GM19238 (cell line): ENCODE results near the gene PLEKHG4B.
"Not testable (repeated sequence)": the region's sequence is repeated elsewhere in the genome, so short reads cannot be mapped to it uniquely, and the experiment has no call there.

Source experiments
- DNase-seq: peaks from one replicate; pipeline ENCODE4 v3.0.0; 2011; ENCODE audit warnings: low spot score; ENCODE audit not compliant: insufficient read length

Gene PLEKHG4B

GRCh38 chr5:187617-188451 lies 95.9 kb downstream of the PLEKHG4B start:
- no peak for DNase-seq

DNA sequence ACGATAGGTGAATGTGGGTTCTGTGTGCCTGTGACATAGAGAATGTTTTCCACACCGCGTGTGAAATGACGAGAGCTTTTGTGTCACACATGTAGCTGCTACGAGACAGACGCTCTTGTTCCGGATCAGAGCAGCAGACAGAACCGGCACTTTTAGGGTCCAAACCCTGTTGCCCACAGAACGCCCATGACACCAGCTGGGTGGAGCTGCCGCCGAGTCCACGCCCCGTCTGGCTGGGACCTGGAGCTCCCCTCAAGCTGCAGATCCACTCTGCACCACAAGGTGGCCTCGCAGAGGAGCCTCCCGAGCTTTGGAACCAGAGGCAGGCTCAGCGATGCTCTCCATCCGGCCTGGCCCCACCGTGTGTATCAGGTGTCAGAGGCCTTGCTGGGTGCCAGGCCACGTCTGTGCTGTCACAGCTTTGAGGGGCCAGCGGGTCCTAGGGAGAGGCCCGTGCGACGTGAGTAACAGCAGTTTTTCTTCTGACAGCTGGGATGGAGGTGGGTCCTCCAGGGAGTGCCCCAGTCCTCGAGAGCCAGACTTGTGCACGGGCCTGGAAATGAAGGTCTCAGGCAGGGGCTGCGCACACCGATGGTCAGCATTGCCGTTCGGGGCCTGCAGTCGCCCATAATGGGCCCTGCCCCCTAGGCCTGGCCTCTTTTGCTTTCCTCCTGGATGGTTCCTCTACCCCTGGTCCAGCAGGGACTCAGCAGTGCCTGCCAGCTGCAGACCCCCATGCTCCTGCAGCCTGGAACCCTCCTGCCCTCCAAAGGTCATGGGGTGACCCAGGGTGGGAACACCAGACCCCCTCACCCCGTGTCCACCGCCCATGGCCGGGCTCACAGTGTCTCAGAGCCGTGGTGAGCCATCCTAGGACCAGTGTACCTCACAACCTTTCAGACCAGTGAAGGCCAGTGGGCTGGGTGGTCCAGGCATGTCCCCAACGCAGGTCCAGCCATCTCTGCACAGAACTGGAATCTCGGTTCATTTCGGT lies 96.8 kb downstream of the PLEKHG4B start:
- DNase-seq = peak; percentile 97

DNA sequence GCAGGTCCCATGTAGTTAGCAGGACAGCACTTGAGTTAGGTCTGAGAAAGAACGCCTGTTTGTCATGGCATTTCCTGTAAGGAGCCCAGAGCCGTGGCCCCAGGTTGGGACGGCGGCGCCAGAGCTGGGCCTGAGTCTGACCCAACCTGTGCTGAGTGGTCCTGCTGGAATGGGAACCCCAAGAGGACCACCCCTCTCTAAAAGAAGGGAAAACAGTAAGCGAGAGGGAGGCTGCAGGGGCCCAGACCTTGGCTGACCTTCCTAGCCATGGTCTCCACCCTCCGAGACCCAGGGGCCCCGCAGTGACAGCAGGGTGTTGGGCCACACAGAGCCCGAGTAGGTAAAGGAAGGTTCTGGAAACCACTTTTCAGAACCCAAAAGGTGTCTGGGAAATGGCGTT lies 97.5 kb downstream of the PLEKHG4B start:
- DNase-seq = no peak

DNA sequence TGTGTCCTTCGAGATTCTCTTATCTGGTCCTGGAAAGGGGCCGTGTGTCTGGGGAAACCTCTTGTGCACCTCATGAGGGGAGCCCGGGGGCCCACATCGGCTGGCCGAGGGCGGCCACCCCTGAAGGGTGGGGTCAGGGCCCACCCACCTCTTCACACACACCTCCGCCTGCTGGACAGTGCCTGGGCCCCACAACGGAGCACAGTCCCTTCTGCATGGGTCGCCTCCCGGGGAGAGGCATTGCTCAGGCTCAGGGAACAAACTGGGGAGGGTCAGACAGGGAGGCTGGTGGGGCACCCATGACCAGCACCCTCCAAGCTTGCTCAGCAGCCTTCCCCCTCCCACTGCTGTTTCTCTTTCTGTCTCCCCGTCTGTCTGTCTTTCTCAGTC lies 98.0 kb downstream of the PLEKHG4B start:
- no peak for DNase-seq

DNA sequence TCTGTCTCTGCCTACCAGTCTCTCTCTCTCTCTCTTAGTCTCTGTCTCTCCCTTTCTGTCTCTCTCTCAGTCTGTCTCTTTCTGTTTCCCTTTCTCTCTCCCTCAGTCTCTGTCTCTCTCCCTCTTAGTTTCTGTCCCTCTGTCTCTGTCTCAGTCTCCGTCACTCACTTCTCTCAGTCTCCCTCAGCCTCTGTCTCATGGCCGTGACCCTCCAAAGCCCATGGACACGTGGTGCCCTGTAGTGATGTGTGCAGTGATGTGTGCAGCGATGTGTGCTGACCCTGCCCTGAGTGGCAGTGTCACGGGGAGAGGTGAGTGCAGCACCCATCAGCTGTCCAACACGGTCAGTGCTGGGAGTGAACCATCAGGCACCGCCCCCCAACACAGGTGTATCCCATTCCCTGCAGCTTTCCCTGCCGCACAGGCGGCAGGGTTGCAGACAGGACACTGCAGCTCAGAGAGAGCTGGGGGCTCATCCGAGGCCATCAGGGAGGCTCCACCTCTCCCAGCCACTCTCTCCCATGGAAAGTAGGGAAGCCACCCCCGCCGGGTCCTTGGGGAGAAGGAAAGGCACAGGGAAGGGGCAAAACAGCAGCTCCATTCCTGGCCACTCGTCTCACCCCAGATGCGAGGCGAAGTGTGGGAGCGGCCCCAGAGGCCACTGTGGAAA lies 98.5 kb downstream of the PLEKHG4B start:
- DNase-seq = no peak

DNA sequence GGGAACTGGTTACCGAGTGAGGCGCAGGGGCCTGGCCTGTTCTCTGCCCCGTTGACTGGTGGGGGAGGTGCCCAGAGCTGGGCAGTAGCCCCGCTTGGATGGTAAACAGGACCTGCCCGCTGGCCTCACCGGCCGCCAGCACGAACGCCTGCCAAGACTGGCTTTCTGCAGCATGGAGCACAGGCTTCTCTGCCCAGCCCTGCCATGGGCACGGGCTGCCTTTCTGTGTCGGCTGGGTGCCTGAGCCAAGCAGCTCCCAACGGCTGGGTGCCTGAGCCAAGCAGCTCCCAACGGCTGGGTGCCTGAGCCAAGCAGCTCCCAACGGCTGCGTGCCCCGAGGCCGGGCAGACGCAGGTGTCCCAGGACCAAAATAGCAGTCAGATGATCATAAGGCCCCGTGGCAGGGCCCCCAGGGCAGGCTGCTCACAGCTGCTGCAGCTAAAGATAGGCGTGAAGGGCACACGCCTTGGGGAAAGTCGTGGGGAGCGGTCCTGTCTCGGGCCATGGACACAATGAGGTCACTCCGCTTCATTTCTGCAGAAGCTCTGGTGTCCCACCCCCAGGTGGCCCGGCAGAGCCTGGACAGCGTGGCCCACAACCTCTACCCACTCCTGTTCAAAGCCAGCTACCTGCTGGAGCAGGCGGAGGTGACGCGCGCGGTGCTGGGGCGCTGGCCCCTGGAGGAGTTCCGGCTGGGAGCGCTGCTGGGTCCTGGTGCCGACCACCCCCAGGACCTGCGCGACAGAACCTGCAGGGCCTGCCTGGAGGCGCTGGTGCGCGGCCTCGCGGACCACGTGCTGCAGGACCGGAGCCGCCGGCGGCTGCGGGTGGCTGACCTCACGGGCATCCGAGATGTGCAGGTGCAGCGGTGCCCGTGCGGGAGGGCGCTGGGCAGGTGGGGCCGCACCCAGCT lies 99.3 kb downstream of the PLEKHG4B start, which contains the start of gene LRRC14B:
Gene LRRC14B (plus strand): TSS at position 460 of the 913 bp plus-strand sequence. CDS start 44 bp downstream, at position 504.
- no peak for DNase-seq

GRCh38 chr5:191949-192690 lies 100.2 kb downstream of the PLEKHG4B start:
- no peak for DNase-seq

- DNase-seq = no peak
Measured at GRCh38 chr5:192691-192969, 100.7 kb downstream of the PLEKHG4B start.

GRCh38 chr5:192970-193831 lies 101.2 kb downstream of the PLEKHG4B start:
- no peak for DNase-seq

DNA sequence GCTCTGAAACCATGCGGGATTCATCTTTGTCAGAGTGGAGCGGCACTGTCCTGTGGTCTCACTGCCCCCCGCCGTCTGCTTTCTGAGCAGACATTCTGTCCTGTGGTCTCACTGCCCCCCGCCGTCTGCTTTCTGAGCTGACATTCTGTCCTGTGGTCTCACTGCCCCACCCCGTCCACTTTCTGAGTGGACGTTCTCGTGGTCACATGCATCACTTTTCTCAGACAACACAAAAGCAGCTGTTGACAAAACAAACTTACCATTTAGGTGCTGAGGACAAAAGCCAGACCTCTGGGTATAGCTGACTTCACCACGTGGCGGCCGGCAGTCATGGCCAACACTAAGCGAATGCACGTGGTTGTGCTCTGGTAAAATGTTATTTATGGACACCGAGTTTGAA lies 102.1 kb downstream of the PLEKHG4B start:
- no peak for DNase-seq

DNA sequence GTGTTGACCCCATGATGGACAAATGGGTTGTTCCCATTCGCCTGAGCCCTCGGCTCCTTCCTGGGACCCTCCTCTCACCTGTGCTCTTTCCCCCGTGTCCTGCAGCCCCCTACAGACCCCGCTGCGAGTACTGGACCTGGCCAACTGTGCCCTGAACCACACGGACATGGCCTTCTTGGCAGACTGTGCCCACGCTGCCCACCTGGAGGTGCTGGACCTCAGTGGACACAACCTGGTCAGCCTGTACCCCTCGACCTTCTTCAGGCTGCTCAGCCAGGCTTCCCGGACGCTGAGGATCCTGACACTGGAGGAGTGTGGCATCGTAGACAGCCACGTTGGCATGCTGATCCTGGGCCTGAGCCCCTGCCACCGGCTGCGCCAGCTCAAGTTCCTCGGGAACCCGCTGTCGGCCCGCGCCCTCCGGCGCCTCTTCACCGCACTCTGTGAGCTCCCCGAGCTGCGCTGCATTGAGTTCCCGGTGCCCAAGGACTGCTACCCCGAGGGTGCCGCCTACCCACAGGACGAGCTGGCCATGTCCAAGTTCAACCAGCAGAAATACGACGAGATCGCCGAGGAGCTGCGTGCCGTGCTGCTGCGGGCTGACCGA lies 102.7 kb downstream of the PLEKHG4B start:
- DNase-seq = no peak

DNA sequence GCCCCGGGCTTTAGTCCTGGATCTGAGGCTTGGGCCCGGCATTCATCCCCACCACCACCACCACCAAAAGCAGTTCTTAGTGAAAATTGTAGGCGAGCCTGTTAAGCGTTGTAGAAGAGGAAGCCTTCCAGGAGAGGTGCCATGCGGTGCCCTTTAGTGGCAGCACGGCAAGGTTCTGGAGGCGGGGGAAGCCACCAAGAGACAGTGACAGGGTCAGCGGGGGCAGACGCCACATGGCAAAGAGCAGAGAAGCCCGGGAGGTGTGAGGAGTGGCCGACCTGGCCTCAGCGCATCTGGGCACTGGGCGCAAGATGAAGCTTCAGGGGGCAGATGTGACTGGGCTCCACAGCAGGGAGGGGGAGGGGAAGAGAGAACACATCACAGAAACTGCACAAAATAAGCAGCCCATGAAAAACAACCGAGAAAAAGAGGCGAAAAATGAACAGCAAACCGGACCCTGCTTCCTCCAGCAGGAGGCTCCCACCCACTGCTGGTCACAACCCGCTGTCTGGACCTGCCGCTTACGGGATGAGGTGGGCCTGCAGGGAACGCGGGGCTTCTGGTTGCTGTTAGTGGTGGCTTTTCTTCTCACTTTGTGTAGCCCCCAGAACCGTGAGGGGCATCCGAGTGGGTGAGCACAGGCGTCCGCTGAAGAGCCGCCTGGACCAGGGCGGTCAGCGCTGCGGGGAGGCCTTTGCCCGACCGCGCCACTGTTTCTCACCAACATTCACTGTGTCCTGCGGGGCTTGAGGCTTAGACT lies 103.6 kb downstream of the PLEKHG4B start:
- no peak for DNase-seq

GRCh38 chr5:196350-196749 lies 104.4 kb downstream of the PLEKHG4B start:
- DNase-seq = no peak

- DNase-seq = not testable (repeated sequence)
Measured at GRCh38 chr5:197031-197430, 105.1 kb downstream of the PLEKHG4B start.

DNA sequence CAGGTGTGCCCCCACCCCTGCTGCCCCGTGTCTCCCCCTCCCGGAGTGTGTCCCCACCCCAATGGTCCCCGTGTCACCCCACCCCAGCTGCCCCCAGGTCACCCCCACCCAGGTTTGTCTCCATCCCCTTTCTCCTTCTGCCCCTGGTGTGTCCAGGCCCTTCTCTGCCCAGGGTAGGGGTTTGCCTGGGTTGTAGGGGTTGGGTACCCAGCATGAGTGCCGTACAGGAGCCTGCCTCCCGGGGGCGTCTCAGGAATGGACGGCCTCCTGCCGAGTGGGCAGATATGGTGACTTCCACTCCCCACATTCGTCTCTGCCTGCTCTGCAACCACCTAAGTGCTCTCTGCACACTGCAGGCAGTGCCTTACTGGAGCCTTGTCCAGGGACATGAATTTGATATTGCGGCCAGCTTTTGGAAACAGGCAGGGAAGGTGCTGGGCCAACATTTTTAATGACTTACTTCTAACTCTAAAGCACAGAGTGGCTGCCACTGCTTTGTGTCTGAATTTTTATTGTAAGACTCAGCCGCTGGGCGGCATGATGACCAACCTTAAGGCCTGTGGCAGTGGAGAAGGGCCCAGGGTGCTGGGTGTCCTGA lies 106.0 kb downstream of the PLEKHG4B start:
- DNase-seq = no peak

- DNase-seq = no peak
Measured at GRCh38 chr5:198516-199196, 106.7 kb downstream of the PLEKHG4B start.
